Body of pancreas (tissue), 4 donors: ENCODE measurements around the gene CLEC16A. TPM values are rescaled to one million over a fixed set of nuclear protein-coding genes. Genes with fewer than 3 reads are reported as not detected.
"Not testable (repeated sequence)": the region's sequence is repeated elsewhere in the genome, so short reads cannot be mapped to it uniquely, and the experiment has no call there.

Source experiments
- ATAC-seq: fragments of 150-250 bp; one replicate; pipeline ENCODE4 v1.9.1; 2016
- DNase-seq, 4 donors: peaks; one replicate each; pipeline ENCODE4 v3.0.0-alpha.2; 2019
- H3K27ac ChIP-seq, 4 donors: fragments of 200-600 bp; sonication (generic); 1 replicate in 3 of 4; 2 replicates in 1 of 4; pipeline versions ENCODE4 v1.5.1 to v1.6.1; 2016 to 2019; ENCODE audit warnings: mild to moderate bottlenecking in 1 of 4, mixed read lengths in 1 of 4, moderate library complexity in 1 of 4
- H3K27me3 ChIP-seq, 2 donors: fragments of 200-600 bp; sonication (generic); one replicate each; pipeline ENCODE4 v1.6.0; 2016; ENCODE audit warnings: mild to moderate bottlenecking in 1 of 2
- H3K36me3 ChIP-seq, 2 donors: fragments of 200-600 bp; sonication (generic); replicated peaks in 1 of 2; 2 replicates each; pipeline ENCODE4 v1.5.1; 2016; ENCODE audit warnings: low read depth in 2 of 2; ENCODE audit not compliant: insufficient read depth in 1 of 2
- H3K4me1 ChIP-seq: fragments of 200-600 bp; sonication (generic); one replicate; pipeline ENCODE4 v1.6.0; 2016
- H3K4me3 ChIP-seq, 2 donors: fragments of 200-600 bp; sonication (generic); 1 replicate in 1 of 2; 2 replicates in 1 of 2; pipeline ENCODE4 v1.5.1; 2016 to 2019
- H3K9me3 ChIP-seq, 3 donors: fragments of 200-600 bp; sonication (generic); 1 replicate in 2 of 3; 2 replicates in 1 of 3; pipeline ENCODE4 v1.5.1; 2016
- CTCF ChIP-seq, 7 experiments: fragments of 450-650 bp in 4 of 7; fragments of 200-600 bp in 3 of 7; sonication (generic) in 3 of 7; IDR thresholded peaks; one replicate each; pipeline ENCODE4 v1.5.1; 2016 to 2019; ENCODE audit warnings: antibody characterized with exemption in 7 of 7
- POLR2A ChIP-seq, 3 donors: fragments of 450-650 bp; IDR thresholded peaks; one replicate each; pipeline ENCODE4 v1.6.1; 2016; ENCODE audit warnings: antibody characterized with exemption in 3 of 3, mild to moderate bottlenecking in 2 of 3
- WGBS, 2 donors: methylation state at CpG; one replicate each; pipeline ENCODE4 v1.1.5; 2017; 5-methylcytosine and 5-hydroxymethylcytosine counted together
- intact Hi-C: fragments of 100-400 bp; cut with DNase I; formaldehyde crosslinking; loops from one replicate; pipeline ENCODE4 v1.15.1; 2023
- total RNA-seq, 2 donors: library from RNA; depleted of rRNA; stranded (reverse); fragments of >200 nt; gene quantifications; one replicate each; pipeline ENCODE4 v1.1.0, GENCODE V29; 2016

The CLEC16A gene
- total RNA-seq, 2 donors from 2014 or later = 15.0 to 21.4 TPM

- H3K4me1 ChIP-seq = peaks cover 29% of the 10 kb centered on the region
- TF ChIP-seq POLR2A (IDR thresholded peaks at IDR 0.05) = no peak
- TF ChIP-seq CTCF (IDR thresholded peaks at IDR 0.05) = no peak
- 82 to 83% methylated on average over 6 of the region's 6 CpGs for WGBS, 2 donors
- no peak overlapping the region for H3K4me3 ChIP-seq
- no peak overlapping the region for H3K27ac ChIP-seq
- peak in 3 of 4 donors; percentile 29 to 35 (median 32) for DNase-seq
- ATAC-seq = no peak
- intact Hi-C loops = loop anchor here (10.0 kb wide), 1 partner anchor 125 kb away; no protein-coding TSS in a partner anchor
- no peaks in the 10 kb centered on the region for H3K36me3 ChIP-seq
- H3K27me3 ChIP-seq = no peaks in the 10 kb centered on the region
- no peaks in the 10 kb centered on the region for H3K9me3 ChIP-seq
Observed at GRCh38 chr16:11100239-11100750, 155.9 kb downstream of the CLEC16A start.

GRCh38 chr16:11101283-11101682 lies 156.9 kb downstream of the CLEC16A start:
- Histone ChIP-seq H3K4me3 (no peak overlapping the region), H3K36me3 (no peaks in the 10 kb centered on the region), H3K4me1 (peaks cover 28% of the 10 kb centered on the region), H3K27ac (no peak overlapping the region), H3K9me3 (no peaks in the 10 kb centered on the region), H3K27me3 (no peaks in the 10 kb centered on the region)
- TF ChIP-seq CTCF (IDR thresholded peaks at IDR 0.05) (no peak), POLR2A (IDR thresholded peaks at IDR 0.05) (no peak)
- intact Hi-C loops = loop anchor here (10.0 kb wide), 1 partner anchor 124 kb away; no protein-coding TSS in a partner anchor
- DNase-seq (no peak), ATAC-seq (no peak)
- WGBS, 2 donors = 86 to 87% methylated on average over 6 of the region's 6 CpGs

- TF ChIP-seq CTCF (IDR thresholded peaks at IDR 0.05) (peak in 4 of 7 experiments; percentile 13 to 23 (median 20)), POLR2A (IDR thresholded peaks at IDR 0.05) (no peak)
- Histone ChIP-seq H3K27me3 (no peaks in the 10 kb centered on the region), H3K9me3 (no peaks in the 10 kb centered on the region), H3K4me1 (peaks cover 28% of the 10 kb centered on the region), H3K4me3 (no peak overlapping the region), H3K36me3 (no peaks in the 10 kb centered on the region), H3K27ac (peak overlapping the region in 3 of 4 donors; percentile 27 to 47 (median 45))
- ATAC-seq (peak; percentile 80), DNase-seq (peak in 1 of 4 donors; percentile 34)
- WGBS, 2 donors = 37 to 41% methylated on average over 9 of the region's 9 CpGs
- intact Hi-C loops = loop anchor here (10.0 kb wide), 1 partner anchor 123 kb away; no protein-coding TSS in a partner anchor
Observed at GRCh38 chr16:11101695-11102522, 157.5 kb downstream of the CLEC16A start.

DNA sequence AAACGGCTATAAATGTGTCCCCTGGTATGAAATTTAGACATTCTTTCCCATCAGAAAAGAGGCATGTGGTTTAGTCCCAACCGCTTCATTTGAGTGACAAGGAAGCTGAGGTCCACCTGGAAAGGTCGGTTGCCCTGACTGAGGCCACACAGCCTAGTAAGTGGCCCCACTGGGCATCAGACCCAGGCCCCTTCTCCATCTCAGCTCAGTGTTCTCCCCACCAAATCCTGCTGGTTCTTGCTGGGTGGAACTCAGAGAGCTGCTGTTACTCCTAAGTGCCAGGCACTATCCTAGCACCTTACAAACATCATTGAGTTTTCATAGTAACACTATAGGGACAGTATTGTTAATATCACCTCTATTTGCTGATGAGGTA lies 158.1 kb downstream of the CLEC16A start:
- peaks cover 28% of the 10 kb centered on the region for H3K4me1 ChIP-seq
- no peaks in the 10 kb centered on the region for H3K9me3 ChIP-seq
- TF ChIP-seq CTCF (IDR thresholded peaks at IDR 0.05) = no peak
- no peak for TF ChIP-seq POLR2A (IDR thresholded peaks at IDR 0.05)
- H3K27me3 ChIP-seq = no peaks in the 10 kb centered on the region
- DNase-seq = no peak
- peak; percentile 13 for ATAC-seq
- no peaks in the 10 kb centered on the region for H3K36me3 ChIP-seq
- peak overlapping the region in 3 of 4 donors; percentile 27 to 47 (median 45) for H3K27ac ChIP-seq
- no peak overlapping the region for H3K4me3 ChIP-seq
- intact Hi-C loops = loop anchor here (10.0 kb wide), 1 partner anchor 122 kb away; no protein-coding TSS in a partner anchor
- 22 to 36% methylated on average over 3 of the region's 3 CpGs for WGBS, 2 donors

DNA sequence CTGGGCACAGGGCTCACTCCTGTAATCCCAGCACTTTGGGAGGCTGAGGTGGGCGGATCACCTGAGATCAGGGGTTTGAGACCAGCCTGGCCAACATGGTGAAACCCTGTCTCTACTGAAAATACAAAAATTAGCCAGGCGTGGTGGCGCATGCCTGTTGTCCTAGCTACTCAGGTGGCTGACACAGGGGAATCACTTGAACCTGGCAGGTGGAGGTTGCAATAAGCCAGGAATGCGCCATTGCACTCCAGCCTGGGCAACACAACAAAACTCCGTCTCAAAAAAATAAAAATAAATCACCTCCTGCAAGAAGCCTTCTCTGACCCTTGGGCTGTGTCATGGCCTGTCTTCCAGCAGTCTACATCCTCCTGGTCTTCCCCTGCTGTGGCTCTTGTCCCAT lies 158.9 kb downstream of the CLEC16A start:
- H3K4me1 ChIP-seq = peaks cover 28% of the 10 kb centered on the region
- not testable (repeated sequence) for H3K4me3 ChIP-seq
- WGBS, 2 donors = 96 to 99% methylated on average over 5 of the region's 5 CpGs

More for the DNA sequence above, 158.9 kb downstream of the CLEC16A start:
- intact Hi-C loops = loop anchor here (10.0 kb wide), 1 partner anchor 122 kb away; no protein-coding TSS in a partner anchor
- ATAC-seq, DNase-seq, H3K27me3 ChIP-seq, H3K9me3 ChIP-seq, H3K36me3 ChIP-seq, H3K27ac ChIP-seq: not testable (repeated sequence)
